ENCODE data around the gene PPP4R4. TPM values are rescaled to one million over a fixed set of nuclear protein-coding genes. Genes with fewer than 3 reads are reported as not detected.

PPP4R4 gene
- total RNA-seq, 1 experiment from 2014 or later, result 3.9 TPM

DNA sequence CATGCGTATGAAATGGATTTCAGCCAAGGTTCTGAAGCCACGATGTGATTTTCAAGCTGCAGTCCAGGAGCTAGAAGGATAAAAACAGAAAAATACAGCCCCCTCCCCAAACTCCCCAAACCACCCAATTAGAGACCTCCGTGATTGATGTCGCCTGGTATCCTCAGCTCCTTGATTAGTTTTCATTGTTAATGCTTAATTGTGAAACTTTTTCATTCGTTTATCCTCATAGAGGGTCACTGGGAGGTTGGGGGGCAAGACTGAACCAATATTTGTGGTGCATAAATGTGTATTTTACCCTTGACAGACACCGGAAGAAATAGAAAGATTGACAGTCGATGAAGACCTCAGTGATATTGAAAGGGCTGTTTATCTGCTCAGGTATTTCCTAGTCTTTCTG lies 1.6 kb downstream of the PPP4R4 start:
- Histone ChIP-seq H4K8ac (replicated peaks; ENCODE audit: insufficient read length, low read depth, low read length) (no peak overlapping the region), H3K56ac (ENCODE audit: insufficient read length, low read depth, low read length) (no peak overlapping the region), H3T11ph (ENCODE audit: low read length) (no peak overlapping the region), H2BK5ac (ENCODE audit: insufficient read length, low read length) (no peak overlapping the region), H3K4me2 (ENCODE audit: insufficient read depth, insufficient read length, low read length) (peak overlapping the region; percentile 81), H3K14ac (ENCODE audit: insufficient read depth, low read length) (no peak overlapping the region), H3K79me1 (ENCODE audit: insufficient read depth, low read depth, low read length, poor library complexity, severe bottlenecking) (no peaks in the 10 kb centered on the region), H2BK20ac (ENCODE audit: low read depth, low read length, poor library complexity, severe bottlenecking) (no peak overlapping the region), H3K4me1 (ENCODE audit: insufficient read depth, low read length) (peaks cover 3% of the 10 kb centered on the region; the same call in 1 of the 2 replicates), H3K27me3 (ENCODE audit: insufficient read depth, low read length) (no peaks in the 10 kb centered on the region; the same call in 1 of the 2 replicates), H3K9ac (ENCODE audit: extremely low read depth, insufficient read length, low read length) (no peak overlapping the region), H2AK5ac (ENCODE audit: insufficient read length, low read length) (no peak overlapping the region), H3K18ac (ENCODE audit: insufficient read length, low read depth, low read length) (no peak overlapping the region), H3K23me2 (ENCODE audit: insufficient read length, low read depth, low read length, poor library complexity, severe bottlenecking) (peaks cover 11% of the 10 kb centered on the region), H3K4ac (ENCODE audit: low read depth, low read length) (no peak overlapping the region), H3K9me3 (ENCODE audit: control insufficient read depth, low read depth, low read length) (no peaks in the 10 kb centered on the region), H3K79me2 (ENCODE audit: insufficient read depth, low read length) (peaks cover 3% of the 10 kb centered on the region; the same call in 1 of the 2 replicates), H2BK15ac (ENCODE audit: low read depth, low read length) (no peak overlapping the region), H2BK12ac (ENCODE audit: insufficient read length, low read depth, low read length) (no peak overlapping the region), H4K5ac (ENCODE audit: insufficient read length, low read depth, low read length) (no peak overlapping the region), H2AFZ (ENCODE audit: low read length) (no peak overlapping the region), H3K27ac (ENCODE audit: insufficient read length, low read depth, low read length) (no peak overlapping the region), H3K23ac (ENCODE audit: insufficient read length, low read depth, low read length) (no peak overlapping the region), H2BK120ac (ENCODE audit: low read depth, low read length, poor library complexity, severe bottlenecking) (no peak overlapping the region), H4K20me1 (ENCODE audit: control insufficient read depth, insufficient read depth, insufficient read length) (no peaks in the 10 kb centered on the region), H4K91ac (ENCODE audit: insufficient read length, low read depth, low read length) (no peak overlapping the region)
- TF ChIP-seq, protein P1, sequence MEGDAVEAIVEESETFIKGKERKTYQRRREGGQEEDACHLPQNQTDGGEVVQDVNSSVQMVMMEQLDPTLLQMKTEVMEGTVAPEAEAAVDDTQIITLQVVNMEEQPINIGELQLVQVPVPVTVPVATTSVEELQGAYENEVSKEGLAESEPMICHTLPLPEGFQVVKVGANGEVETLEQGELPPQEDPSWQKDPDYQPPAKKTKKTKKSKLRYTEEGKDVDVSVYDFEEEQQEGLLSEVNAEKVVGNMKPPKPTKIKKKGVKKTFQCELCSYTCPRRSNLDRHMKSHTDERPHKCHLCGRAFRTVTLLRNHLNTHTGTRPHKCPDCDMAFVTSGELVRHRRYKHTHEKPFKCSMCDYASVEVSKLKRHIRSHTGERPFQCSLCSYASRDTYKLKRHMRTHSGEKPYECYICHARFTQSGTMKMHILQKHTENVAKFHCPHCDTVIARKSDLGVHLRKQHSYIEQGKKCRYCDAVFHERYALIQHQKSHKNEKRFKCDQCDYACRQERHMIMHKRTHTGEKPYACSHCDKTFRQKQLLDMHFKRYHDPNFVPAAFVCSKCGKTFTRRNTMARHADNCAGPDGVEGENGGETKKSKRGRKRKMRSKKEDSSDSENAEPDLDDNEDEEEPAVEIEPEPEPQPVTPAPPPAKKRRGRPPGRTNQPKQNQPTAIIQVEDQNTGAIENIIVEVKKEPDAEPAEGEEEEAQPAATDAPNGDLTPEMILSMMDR (conservative IDR thresholded peaks at IDR 0.05), result no peak
- no CpG with 5 or more reads among the region's 7 CpGs for WGBS (ENCODE audit: extremely low coverage, insufficient read length, low lambda C conversion rate)
- peak overlapping the region; percentile 84 to 97 for H3K4me3 Mint-ChIP-seq
- peaks cover 46% of the 10 kb centered on the region for H3K27me3 Mint-ChIP-seq (ENCODE audit: low read depth)
- peaks cover 36 to 46% of the 10 kb centered on the region in 2 experiments for H3K4me1 Mint-ChIP-seq
- H3K9me3 Mint-ChIP-seq, result no peaks in the 10 kb centered on the region
- peaks cover 0 to 5% (median 0%) of the 10 kb centered on the region in 3 experiments; a peak in 1 of 7 replicates for H3K36me3 Mint-ChIP-seq (ENCODE audit: insufficient read depth in 1 of 3, low read depth in 3 of 3)
- DNase-seq, result no peak
- H3K27ac Mint-ChIP-seq, result no peak overlapping the region
